Calu3 (cell line): Measurements from ENCODE around the gene TPK1. TPM values are rescaled to one million over a fixed set of nuclear protein-coding genes. Genes with fewer than 3 reads are reported as not detected.

Experiments used
- BruUV-seq: library from RNA; stranded (reverse); fragments of 400-500 nt; replicated peaks from 2 replicates; lab custom pipeline; 2021; lab: Mats Ljungman, UMichigan
- CTCF ChIA-PET: fragments of 300-600 bp; sonication (Branson Sonifier 250); formaldehyde crosslinking; loops from one replicate; lab custom pipeline; 2022; ENCODE audit warnings: antibody characterized with exemption; lab: Charles Lee
- DNase-seq: peaks from one replicate; pipeline ENCODE4 v3.0.0; 2022
- H3K27ac Mint-ChIP-seq: one replicate; pipeline ENCODE4 v1.8.0; 2022; ENCODE audit warnings: mixed read lengths; ENCODE audit not compliant: unreplicated experiment
- H3K27me3 Mint-ChIP-seq: one replicate; pipeline ENCODE4 v1.8.0; 2022; ENCODE audit warnings: mixed read lengths; ENCODE audit not compliant: unreplicated experiment
- H3K36me3 Mint-ChIP-seq: one replicate; pipeline ENCODE4 v1.8.0; 2022; ENCODE audit warnings: mild to moderate bottlenecking, moderate library complexity, mixed read lengths; ENCODE audit not compliant: insufficient read depth, unreplicated experiment
- H3K4me1 Mint-ChIP-seq: one replicate; pipeline ENCODE4 v1.8.0; 2022; ENCODE audit warnings: mild to moderate bottlenecking, low read depth, mixed read lengths; ENCODE audit not compliant: unreplicated experiment
- H3K4me3 Mint-ChIP-seq: one replicate; pipeline ENCODE4 v1.8.0; 2022; ENCODE audit warnings: mild to moderate bottlenecking, low read depth, moderate library complexity, mixed read lengths; ENCODE audit not compliant: unreplicated experiment
- H3K9me3 Mint-ChIP-seq: one replicate; pipeline ENCODE4 v1.8.0; 2022; ENCODE audit warnings: low read depth, mixed read lengths; ENCODE audit not compliant: unreplicated experiment
- CTCF ChIP-seq: fragments of 200-600 bp; IDR thresholded peaks from one replicate; pipeline ENCODE4 v1.8.0; 2022; ENCODE audit warnings: antibody characterized with exemption; ENCODE audit not compliant: unreplicated experiment
- intact Hi-C: fragments of 100-400 bp; cut with micrococcal nuclease; formaldehyde crosslinking; loops from one replicate; pipeline ENCODE4 v1.10.0; 2022; ENCODE audit not compliant: unreplicated experiment
- total RNA-seq: library from RNA; stranded (reverse); gene quantifications from 2 replicates; pipeline ENCODE4 v1.2.3, GENCODE V29; 2022

The TPK1 gene
- total RNA-seq, 1 experiment from 2014 or later: 13.2 TPM

- DNase-seq: peak; percentile 26
- CTCF ChIA-PET: interaction anchor here (2.0 kb wide), 1 partner anchor 13 kb away, joined by 4 read pairs; no protein-coding TSS in a partner anchor
- Mint-ChIP-seq H3K4me1 (peaks cover 35% of the 10 kb centered on the region), H3K36me3 (peaks cover 23% of the 10 kb centered on the region), H3K27ac (peak overlapping the region; percentile 93), H3K9me3 (peaks cover 4% of the 10 kb centered on the region), H3K27me3 (no peaks in the 10 kb centered on the region), H3K4me3 (peak overlapping the region; percentile 92)
- no peak for TF ChIP-seq CTCF
- BruUV-seq: no TSS peak
- intact Hi-C loops: loop anchor here (5.0 kb wide), 1 partner anchor 97 kb away; no protein-coding TSS in a partner anchor
These were observed 1.2 kb downstream of the TPK1 start for GRCh38 chr7:144834641-144835144.

- Mint-ChIP-seq H3K4me3 (no peak overlapping the region), H3K27ac (no peak overlapping the region), H3K27me3 (no peaks in the 10 kb centered on the region), H3K4me1 (peaks cover 35% of the 10 kb centered on the region), H3K36me3 (peaks cover 15% of the 10 kb centered on the region), H3K9me3 (peaks cover 4% of the 10 kb centered on the region)
- TF ChIP-seq CTCF: no peak
- BruUV-seq: no TSS peak
- DNase-seq: no peak
- intact Hi-C loops: loop anchor here (5.0 kb wide), 1 partner anchor 94 kb away; no protein-coding TSS in a partner anchor
- CTCF ChIA-PET: interaction anchor here (1.5 kb wide), 1 partner anchor 21 kb away, joined by 6 read pairs; no protein-coding TSS in a partner anchor
These were observed 5.0 kb downstream of the TPK1 start for GRCh38 chr7:144830811-144831210.

- no peak for TF ChIP-seq CTCF
- intact Hi-C loops: loop anchor here (5.0 kb wide), 1 partner anchor 93 kb away; no protein-coding TSS in a partner anchor
- no peak overlapping the region for H3K27ac Mint-ChIP-seq
- no peak overlapping the region for H3K4me3 Mint-ChIP-seq
- no peak for DNase-seq
- peaks cover 9% of the 10 kb centered on the region for H3K36me3 Mint-ChIP-seq
- CTCF ChIA-PET: interaction anchor here (1.5 kb wide), 1 partner anchor 22 kb away, joined by 6 read pairs; no protein-coding TSS in a partner anchor
- H3K4me1 Mint-ChIP-seq: peaks cover 40% of the 10 kb centered on the region
- BruUV-seq: no TSS peak
- H3K9me3 Mint-ChIP-seq: peaks cover 4% of the 10 kb centered on the region
- no peaks in the 10 kb centered on the region for H3K27me3 Mint-ChIP-seq
These were observed 5.6 kb downstream of the TPK1 start for GRCh38 chr7:144830024-144830785.

GRCh38 chr7:144827621-144828020 is 8.2 kb downstream of the TPK1 start:
- TF ChIP-seq CTCF: no peak
- no peaks in the 10 kb centered on the region for H3K36me3 Mint-ChIP-seq
- no peak overlapping the region for H3K4me3 Mint-ChIP-seq
- H3K4me1 Mint-ChIP-seq: peaks cover 37% of the 10 kb centered on the region
- H3K9me3 Mint-ChIP-seq: peaks cover 4% of the 10 kb centered on the region
- no peak for DNase-seq
- CTCF ChIA-PET: no interaction called here
- no TSS peak for BruUV-seq
- no peaks in the 10 kb centered on the region for H3K27me3 Mint-ChIP-seq
- no peak overlapping the region for H3K27ac Mint-ChIP-seq
- intact Hi-C loops: no loop called here
